ENCODE measurements around the gene RNF217. TPM values are rescaled to one million over a fixed set of nuclear protein-coding genes. Genes with fewer than 3 reads are reported as not detected.

RNF217 gene
- total RNA-seq, 2 donors from 2014 or later: 24.0 to 28.1 TPM

DNA sequence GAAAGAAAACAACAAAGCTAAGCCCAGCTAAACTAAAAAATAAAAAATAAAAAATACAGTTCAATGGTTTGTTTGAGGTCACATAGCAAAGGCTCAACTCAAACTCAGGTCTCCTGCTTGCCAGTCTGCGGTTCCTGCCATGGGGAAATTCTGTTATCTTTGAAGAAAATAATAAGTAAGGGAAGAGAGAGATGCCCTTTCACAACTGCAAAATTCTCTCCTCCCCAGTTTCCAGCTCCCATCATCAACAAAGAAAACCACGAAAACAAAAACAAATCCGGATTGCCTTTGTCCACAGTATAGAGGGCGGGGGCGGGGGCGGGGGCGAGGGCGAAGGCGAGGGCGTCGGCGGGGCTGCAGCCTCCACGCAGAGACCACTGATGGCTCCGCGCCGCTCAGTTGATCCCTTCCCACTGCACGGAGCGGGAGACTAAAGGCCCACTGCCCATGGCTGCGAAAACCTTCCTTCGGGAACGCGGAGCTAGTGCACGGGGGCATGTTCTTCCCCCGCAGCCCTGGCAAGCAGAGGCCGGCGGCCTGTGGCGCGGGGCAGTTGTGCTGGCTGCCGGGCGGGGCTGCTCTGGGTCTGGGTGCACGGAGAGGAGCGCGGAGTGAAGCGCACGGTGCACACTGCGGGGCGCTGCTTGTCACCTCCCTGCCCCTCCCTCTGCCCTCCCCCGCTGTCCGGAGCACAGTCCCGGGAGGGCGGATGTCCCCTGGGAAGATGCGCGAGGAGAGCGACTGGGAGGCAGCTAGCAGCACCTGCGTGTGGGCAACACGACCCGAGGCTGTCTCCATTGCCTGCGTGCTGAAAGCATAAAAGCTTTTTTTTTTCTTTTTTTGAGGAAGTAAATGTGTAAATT is 137.2 kb downstream of the RNF217 start:
- Histone ChIP-seq H3K27me3 (ENCODE audit: control insufficient read depth, insufficient read depth, low read length, poor library complexity, severe bottlenecking) (peaks cover 18% of the 10 kb centered on the region), H3K36me3 (ENCODE audit: control insufficient read depth, insufficient read depth, low read length) (no peaks in the 10 kb centered on the region), H3K9me3 (ENCODE audit: control insufficient read depth, low read length) (no peaks in the 10 kb centered on the region), H3K4me3 (ENCODE audit: low read length) (peak overlapping the region; percentile 76), H3K9ac (ENCODE audit: extremely low read depth, low read length, poor library complexity, severe bottlenecking) (no peak overlapping the region), H3K4me1 (ENCODE audit: control insufficient read depth, insufficient read depth, low read length) (no peaks in the 10 kb centered on the region), H3K27ac (ENCODE audit: low read depth, low read length) (no peak overlapping the region)
- H3K9me3 Mint-ChIP-seq: no peaks in the 10 kb centered on the region
- H3K4me3 Mint-ChIP-seq: peak overlapping the region; percentile 60
- peaks cover 33% of the 10 kb centered on the region for H3K27me3 Mint-ChIP-seq (ENCODE audit: insufficient read depth)
- DNase-seq: peak; percentile 82
- no peak for TF ChIP-seq CTCF (conservative IDR thresholded peaks at IDR 0.05)
- WGBS, 2 experiments (ENCODE audit: insufficient coverage in 1 of 2, insufficient read length in 1 of 2): 1 to 4% methylated on average over 14 to 48 of the region's 48 CpGs
- peaks cover 2% of the 10 kb centered on the region for H3K4me1 Mint-ChIP-seq
- no peaks in the 10 kb centered on the region for H3K36me3 Mint-ChIP-seq (ENCODE audit: low read depth)
- no peak overlapping the region for H3K27ac Mint-ChIP-seq

DNA sequence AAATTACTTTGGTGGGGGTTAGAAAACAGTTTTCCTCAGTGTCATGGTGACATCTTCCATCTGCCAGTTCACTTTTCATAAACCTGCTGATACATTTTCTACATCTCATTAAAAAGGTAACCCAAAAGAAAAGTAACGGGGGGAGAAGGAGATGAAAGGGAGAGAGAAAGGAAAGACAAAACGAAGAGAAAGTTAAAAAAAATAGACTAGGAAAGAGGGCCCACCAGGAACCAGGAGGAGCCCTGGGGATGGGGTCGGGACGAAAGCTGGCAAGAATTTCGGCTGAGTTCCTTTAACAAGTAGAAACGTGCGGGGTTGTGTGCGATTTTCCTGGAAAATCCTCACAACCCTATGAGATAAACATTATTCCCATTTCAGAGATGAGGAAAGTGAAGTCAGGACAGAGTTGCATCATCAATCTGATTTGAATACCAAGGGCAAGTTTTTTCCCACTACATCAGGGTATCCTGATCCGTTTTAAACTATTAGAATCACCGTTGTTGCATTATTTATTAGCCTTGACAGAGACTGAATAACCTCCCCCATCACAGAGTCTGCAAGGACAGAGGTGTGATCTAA is 137.9 kb downstream of the RNF217 start:
- Histone ChIP-seq H3K27me3 (ENCODE audit: control insufficient read depth, insufficient read depth, low read length, poor library complexity, severe bottlenecking) (peaks cover 18% of the 10 kb centered on the region), H3K9ac (ENCODE audit: extremely low read depth, low read length, poor library complexity, severe bottlenecking) (no peak overlapping the region), H3K27ac (ENCODE audit: low read depth, low read length) (no peak overlapping the region), H3K36me3 (ENCODE audit: control insufficient read depth, insufficient read depth, low read length) (no peaks in the 10 kb centered on the region), H3K4me3 (ENCODE audit: low read length) (peak overlapping the region; percentile 76), H3K4me1 (ENCODE audit: control insufficient read depth, insufficient read depth, low read length) (no peaks in the 10 kb centered on the region), H3K9me3 (ENCODE audit: control insufficient read depth, low read length) (no peaks in the 10 kb centered on the region)
- H3K36me3 Mint-ChIP-seq (ENCODE audit: low read depth): no peaks in the 10 kb centered on the region
- TF ChIP-seq CTCF (conservative IDR thresholded peaks at IDR 0.05): no peak
- peaks cover 2% of the 10 kb centered on the region for H3K4me1 Mint-ChIP-seq
- peaks cover 33% of the 10 kb centered on the region for H3K27me3 Mint-ChIP-seq (ENCODE audit: insufficient read depth)
- no peaks in the 10 kb centered on the region for H3K9me3 Mint-ChIP-seq
- WGBS, 2 experiments (ENCODE audit: insufficient coverage in 1 of 2, insufficient read length in 1 of 2): 77 to 86% methylated on average over 5 to 10 of the region's 10 CpGs
- DNase-seq: no peak
- H3K4me3 Mint-ChIP-seq: peak overlapping the region; percentile 60
- no peak overlapping the region for H3K27ac Mint-ChIP-seq

DNA sequence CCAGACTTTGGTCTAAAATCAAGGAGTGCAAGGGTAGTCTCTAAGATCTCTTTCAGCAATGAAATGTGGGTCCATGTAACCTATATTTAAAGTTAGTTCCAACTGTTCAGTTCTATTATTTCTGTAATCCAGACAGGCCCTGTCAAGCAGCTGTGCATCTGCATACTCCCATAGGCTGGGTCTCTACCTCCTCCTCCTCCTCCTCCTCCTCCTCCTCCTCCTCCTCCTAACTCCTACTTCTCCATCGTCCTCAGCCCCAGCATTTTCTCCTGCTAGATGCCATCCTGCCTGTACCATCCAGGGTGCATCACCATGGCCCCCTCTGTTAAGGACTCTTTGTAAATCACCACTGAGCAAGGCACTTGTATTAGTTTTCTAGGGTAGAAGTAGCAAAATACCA is 138.9 kb downstream of the RNF217 start:
- no peak overlapping the region for H3K9ac ChIP-seq (ENCODE audit: extremely low read depth, low read length, poor library complexity, severe bottlenecking)
- no peak for TF ChIP-seq CTCF (conservative IDR thresholded peaks at IDR 0.05)
- peaks cover 18% of the 10 kb centered on the region for H3K27me3 ChIP-seq (ENCODE audit: control insufficient read depth, insufficient read depth, low read length, poor library complexity, severe bottlenecking)
- WGBS, 2 experiments (ENCODE audit: insufficient coverage in 1 of 2, insufficient read length in 1 of 2): 56% methylated on average over 1 of the region's 1 CpG; no CpG with 5 or more reads in 1 of the 2 experiments
- no peaks in the 10 kb centered on the region for H3K4me1 ChIP-seq (ENCODE audit: control insufficient read depth, insufficient read depth, low read length)
- DNase-seq: no peak
- peaks cover 33% of the 10 kb centered on the region for H3K27me3 Mint-ChIP-seq (ENCODE audit: insufficient read depth)
- no peaks in the 10 kb centered on the region for H3K9me3 Mint-ChIP-seq
- no peak overlapping the region for H3K4me3 ChIP-seq (ENCODE audit: low read length)
- no peaks in the 10 kb centered on the region for H3K36me3 ChIP-seq (ENCODE audit: control insufficient read depth, insufficient read depth, low read length)
- no peak overlapping the region for H3K27ac ChIP-seq (ENCODE audit: low read depth, low read length)
- peaks cover 2% of the 10 kb centered on the region for H3K4me1 Mint-ChIP-seq
- no peak overlapping the region for H3K4me3 Mint-ChIP-seq
- no peaks in the 10 kb centered on the region for H3K36me3 Mint-ChIP-seq (ENCODE audit: low read depth)
- H3K27ac Mint-ChIP-seq: no peak overlapping the region
- H3K9me3 ChIP-seq (ENCODE audit: control insufficient read depth, low read length): no peaks in the 10 kb centered on the region
